ENCODE results near the gene MAG. TPM values are rescaled to one million over a fixed set of nuclear protein-coding genes. Genes with fewer than 3 reads are reported as not detected.
A peak's percentile ranks its signal among the peaks of the same experiment; 100 is the strongest.

The MAG gene
- total and polyA plus RNA-seq, 9 of the 15 experiments (the other 6 are each of a cell fraction or from before 2014, with no cell fraction given) = 0.11 to 10.0 (median 1.6) TPM

DNA sequence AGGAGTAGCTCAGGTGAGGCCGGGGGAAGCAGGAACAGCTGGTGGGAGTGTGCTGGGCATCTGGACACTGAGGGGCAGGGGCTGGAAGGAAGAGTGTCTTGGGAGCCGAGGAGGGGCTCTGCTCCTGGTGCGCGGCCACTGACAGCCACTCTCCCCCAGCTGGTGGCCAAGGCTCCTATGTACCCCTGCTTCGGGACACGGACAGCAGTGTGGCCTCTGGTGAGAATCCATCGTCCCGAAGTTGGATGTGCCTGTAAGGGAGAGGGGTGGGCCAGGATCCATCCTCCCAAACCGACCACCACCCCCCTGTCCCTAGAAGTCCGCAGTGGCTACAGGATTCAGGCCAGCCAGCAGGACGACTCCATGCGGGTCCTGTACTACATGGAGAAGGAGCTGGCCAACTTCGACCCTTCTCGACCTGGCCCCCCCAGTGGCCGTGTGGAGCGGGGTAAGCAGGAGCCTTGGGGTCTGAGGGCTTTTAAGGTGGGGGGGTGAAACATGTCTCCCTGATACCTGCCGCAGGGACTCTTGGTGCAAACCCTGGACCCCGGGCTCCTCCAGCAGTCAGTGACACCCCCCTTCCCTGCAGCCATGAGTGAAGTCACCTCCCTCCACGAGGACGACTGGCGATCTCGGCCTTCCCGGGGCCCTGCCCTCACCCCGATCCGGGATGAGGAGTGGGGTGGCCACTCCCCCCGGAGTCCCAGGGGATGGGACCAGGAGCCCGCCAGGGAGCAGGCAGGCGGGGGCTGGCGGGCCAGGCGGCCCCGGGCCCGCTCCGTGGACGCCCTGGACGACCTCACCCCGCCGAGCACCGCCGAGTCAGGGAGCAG lies 25.2 kb upstream of the MAG start:
- Histone ChIP-seq H3K9ac (ENCODE audit: insufficient read depth in 1 of 2, low read depth in 2 of 2, low read length in 2 of 2) (peak overlapping the region; percentile 87 to 99), H3K27ac (ENCODE audit: extremely low read depth, low read depth, low read length) (peak overlapping the region; percentile 80), H3K4me1 (replicated peaks in 1 of 2; ENCODE audit: control insufficient read depth in 2 of 2, insufficient read depth in 2 of 2, low read length in 2 of 2) (peaks cover 15 to 47% of the 10 kb centered on the region in 2 experiments), H3K27me3 (ENCODE audit: control insufficient read depth in 2 of 2, insufficient read depth in 2 of 2, low read length in 2 of 2) (no peaks in the 10 kb centered on the region), H2AFZ (ENCODE audit: low read depth, low read length) (no peak overlapping the region), H3K4me2 (ENCODE audit: insufficient read depth, low read length) (peak overlapping the region; percentile 82), H3K4me3 (peak overlapping the region; percentile 55), H3K9me1 (ENCODE audit: control insufficient read depth, insufficient read depth, low read length) (no peaks in the 10 kb centered on the region), H3K79me2 (ENCODE audit: control insufficient read depth, insufficient read depth, low read length) (peaks cover 23% of the 10 kb centered on the region), H4K20me1 (replicated peaks; ENCODE audit: control insufficient read depth, insufficient read depth, low read length) (no peaks in the 10 kb centered on the region), H3K9me3 (replicated peaks; ENCODE audit: control insufficient read depth, insufficient read depth, low read depth, low read length) (no peaks in the 10 kb centered on the region), H3K36me3 (ENCODE audit: control insufficient read depth, insufficient read depth, low read length) (peaks cover 78% of the 10 kb centered on the region)
- BruUV-seq (replicated peaks) = no TSS peak
- FAIRE-seq = no peak
- peak; percentile 35 for ATAC-seq
- intact Hi-C loops (cut with micrococcal nuclease) = loop anchor here (5.0 kb wide), 2 partner anchors 109 to 124 kb away; partner anchors contain the start of gene FXYD7
- CTCF ChIA-PET (ENCODE audit: low intra/inter-chr PET ratio) = no interaction called here
- in situ Hi-C loops (cut with MboI) = no loop called here
- WGBS (ENCODE audit: insufficient coverage, low coverage, missing lambda C conversion rate) = 47% methylated on average over 24 of the region's 39 CpGs
- POLR2A ChIA-PET = interaction anchor here (0.5 to 3.7 kb wide), 5 partner anchors 11 to 225 kb away, joined by 3 to 31 read pairs (median 3); no protein-coding TSS in a partner anchor
- peak; percentile 44 to 71 (median 56) for DNase-seq (ENCODE audit: extremely low read depth in 1 of 4, low spot score in 3 of 4)
- TF ChIP-seq ZSCAN32 (CRISPR knock-in tag; IDR thresholded peaks at IDR 0.05) (no peak), CAMTA2 (CRISPR knock-in tag; conservative IDR thresholded peaks at IDR 0.05) (no peak), ELF4 (CRISPR knock-in tag; IDR thresholded peaks at IDR 0.05) (no peak), ZNF699 (CRISPR knock-in tag; IDR thresholded peaks at IDR 0.05; ENCODE audit: insufficient replicate concordance) (no peak), XRCC5 (IDR thresholded peaks at IDR 0.05; ENCODE audit: low read depth, low read length) (no peak), RB1 (IDR thresholded peaks at IDR 0.05; ENCODE audit: low read depth) (peak; percentile 43; the same call in 1 of the 2 replicates)
- TF ChIP-seq, protein P1, sequence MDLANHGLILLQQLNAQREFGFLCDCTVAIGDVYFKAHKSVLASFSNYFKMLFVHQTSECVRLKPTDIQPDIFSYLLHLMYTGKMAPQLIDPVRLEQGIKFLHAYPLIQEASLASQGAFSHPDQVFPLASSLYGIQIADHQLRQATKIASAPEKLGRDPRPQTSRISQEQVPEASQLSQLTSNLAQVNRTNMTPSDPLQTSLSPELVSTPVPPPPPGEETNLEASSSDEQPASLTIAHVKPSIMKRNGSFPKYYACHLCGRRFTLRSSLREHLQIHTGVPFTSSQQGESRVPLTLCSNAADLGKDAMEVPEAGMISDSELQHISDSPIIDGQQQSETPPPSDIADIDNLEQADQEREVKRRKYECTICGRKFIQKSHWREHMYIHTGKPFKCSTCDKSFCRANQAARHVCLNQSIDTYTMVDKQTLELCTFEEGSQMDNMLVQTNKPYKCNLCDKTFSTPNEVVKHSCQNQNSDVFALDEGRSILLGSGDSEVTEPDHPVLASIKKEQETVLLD (IDR thresholded peaks at IDR 0.05) = no peak
- TF ChIP-seq, protein P2, sequence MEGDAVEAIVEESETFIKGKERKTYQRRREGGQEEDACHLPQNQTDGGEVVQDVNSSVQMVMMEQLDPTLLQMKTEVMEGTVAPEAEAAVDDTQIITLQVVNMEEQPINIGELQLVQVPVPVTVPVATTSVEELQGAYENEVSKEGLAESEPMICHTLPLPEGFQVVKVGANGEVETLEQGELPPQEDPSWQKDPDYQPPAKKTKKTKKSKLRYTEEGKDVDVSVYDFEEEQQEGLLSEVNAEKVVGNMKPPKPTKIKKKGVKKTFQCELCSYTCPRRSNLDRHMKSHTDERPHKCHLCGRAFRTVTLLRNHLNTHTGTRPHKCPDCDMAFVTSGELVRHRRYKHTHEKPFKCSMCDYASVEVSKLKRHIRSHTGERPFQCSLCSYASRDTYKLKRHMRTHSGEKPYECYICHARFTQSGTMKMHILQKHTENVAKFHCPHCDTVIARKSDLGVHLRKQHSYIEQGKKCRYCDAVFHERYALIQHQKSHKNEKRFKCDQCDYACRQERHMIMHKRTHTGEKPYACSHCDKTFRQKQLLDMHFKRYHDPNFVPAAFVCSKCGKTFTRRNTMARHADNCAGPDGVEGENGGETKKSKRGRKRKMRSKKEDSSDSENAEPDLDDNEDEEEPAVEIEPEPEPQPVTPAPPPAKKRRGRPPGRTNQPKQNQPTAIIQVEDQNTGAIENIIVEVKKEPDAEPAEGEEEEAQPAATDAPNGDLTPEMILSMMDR (IDR thresholded peaks at IDR 0.05 in 2 of 3, conservative IDR thresholded peaks at IDR 0.05 in 1 of 3; ENCODE audit: insufficient read depth in 2 of 3, low read depth in 1 of 3, low read length in 3 of 3) = 0 out of 6 replicates have a peak, but pooled peaks of 1 of the 3 experiments have one; percentile 1
- TF ChIP-seq, protein P3, sequence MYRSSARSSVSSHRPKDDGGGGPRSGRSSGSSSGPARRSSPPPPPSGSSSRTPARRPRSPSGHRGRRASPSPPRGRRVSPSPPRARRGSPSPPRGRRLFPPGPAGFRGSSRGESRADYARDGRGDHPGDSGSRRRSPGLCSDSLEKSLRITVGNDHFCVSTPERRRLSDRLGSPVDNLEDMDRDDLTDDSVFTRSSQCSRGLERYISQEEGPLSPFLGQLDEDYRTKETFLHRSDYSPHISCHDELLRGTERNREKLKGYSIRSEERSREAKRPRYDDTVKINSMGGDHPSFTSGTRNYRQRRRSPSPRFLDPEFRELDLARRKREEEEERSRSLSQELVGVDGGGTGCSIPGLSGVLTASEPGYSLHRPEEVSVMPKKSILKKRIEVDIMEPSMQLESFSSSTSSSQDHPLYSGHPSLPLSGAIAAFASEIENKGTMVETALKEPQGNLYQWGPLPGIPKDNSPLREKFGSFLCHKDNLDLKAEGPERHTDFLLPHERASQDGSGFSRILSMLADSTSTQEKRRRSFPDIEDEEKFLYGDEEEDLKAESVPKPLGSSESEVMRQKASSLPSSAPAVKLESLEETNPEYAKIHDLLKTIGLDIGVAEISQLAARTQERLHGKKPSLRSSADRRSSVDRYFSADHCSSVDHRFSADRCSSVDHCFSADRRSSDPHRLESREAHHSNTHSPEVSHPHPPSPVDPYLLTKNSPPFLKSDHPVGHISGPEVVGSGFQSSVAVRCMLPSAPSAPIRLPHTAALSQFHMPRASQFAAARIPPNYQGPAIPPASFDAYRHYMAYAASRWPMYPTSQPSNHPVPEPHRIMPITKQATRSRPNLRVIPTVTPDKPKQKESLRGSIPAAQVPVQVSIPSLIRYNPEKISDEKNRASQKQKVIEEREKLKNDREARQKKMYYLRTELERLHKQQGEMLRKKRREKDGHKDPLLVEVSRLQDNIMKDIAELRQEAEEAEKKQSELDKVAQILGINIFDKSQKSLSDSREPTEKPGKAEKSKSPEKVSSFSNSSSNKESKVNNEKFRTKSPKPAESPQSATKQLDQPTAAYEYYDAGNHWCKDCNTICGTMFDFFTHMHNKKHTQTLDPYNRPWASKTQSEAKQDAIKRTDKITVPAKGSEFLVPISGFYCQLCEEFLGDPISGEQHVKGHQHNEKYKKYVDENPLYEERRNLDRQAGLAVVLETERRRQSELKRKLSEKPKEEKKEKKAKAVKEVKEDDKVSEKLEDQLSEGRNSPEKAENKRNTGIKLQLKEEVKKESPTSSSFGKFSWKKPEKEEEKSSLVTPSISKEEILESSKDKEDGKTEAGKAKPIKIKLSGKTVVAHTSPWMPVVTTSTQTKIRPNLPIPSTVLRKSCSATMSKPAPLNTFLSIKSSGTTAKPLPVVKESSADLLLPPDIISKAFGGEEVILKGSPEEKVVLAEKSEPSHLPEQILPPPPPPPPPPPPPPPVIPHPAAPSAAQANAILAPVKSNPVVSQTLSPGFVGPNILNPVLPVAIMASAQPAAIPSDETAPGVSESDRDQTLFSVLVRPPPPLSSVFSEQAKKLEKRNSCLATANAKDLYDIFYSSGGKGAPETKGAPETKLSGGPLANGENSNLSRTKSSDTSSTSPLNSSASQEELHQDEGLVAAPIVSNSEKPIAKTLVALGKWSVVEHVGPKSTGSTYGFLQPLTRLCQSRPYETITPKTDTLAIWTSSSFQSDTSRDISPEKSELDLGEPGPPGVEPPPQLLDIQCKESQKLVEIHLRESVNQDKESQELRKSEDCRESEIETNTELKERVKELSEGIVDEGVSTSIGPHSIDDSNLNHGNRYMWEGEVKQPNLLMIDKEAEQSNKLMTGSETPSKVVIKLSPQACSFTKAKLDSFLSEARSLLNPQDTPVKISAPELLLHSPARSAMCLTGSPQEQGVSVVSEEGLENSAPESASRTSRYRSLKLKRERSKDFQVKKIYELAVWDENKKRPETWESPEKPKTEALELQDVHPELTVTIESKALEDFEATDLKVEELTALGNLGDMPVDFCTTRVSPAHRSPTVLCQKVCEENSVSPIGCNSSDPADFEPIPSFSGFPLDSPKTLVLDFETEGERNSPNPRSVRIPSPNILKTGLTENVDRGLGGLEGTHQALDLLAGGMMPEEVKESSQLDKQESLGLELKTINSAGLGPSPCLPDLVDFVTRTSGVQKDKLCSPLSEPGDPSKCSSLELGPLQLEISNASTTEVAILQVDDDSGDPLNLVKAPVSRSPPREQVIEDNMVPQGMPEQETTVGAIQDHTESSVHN (IDR thresholded peaks at IDR 0.05; ENCODE audit: borderline replicate concordance in 1 of 2, low read depth in 1 of 2) = no peak

Data from K562 (cell line).